H1 (cell line): ENCODE data around the gene VSIG10L. TPM values are rescaled to one million over a fixed set of nuclear protein-coding genes. Genes with fewer than 3 reads are reported as not detected.

Experiments used
- CTCF ChIA-PET: fragments of 300-600 bp; sonication (Branson Sonifier 250); formaldehyde crosslinking; loops from one replicate; lab custom pipeline; 2021; ENCODE audit not compliant: partially characterized antibody; lab: Charles Lee
- POLR2A ChIA-PET: fragments of 300-600 bp; sonication (Branson Sonifier 250); formaldehyde crosslinking; loops from one replicate; lab custom pipeline; 2021; ENCODE audit warnings: inconsistent platforms; ENCODE audit not compliant: partially characterized antibody; lab: Charles Lee
- DNase-seq, 2 experiments: peaks; one replicate each; pipeline versions ENCODE4 v3.0.0 to v3.0.0-alpha.2; 2010 to 2022; ENCODE audit warnings: low spot score in 2 of 2, low read depth in 1 of 2, mixed read lengths in 1 of 2
- FAIRE-seq: peaks from 2 replicates; lab custom pipeline; 2011; peaks lifted over from hg19 to GRCh38; lab: Jason Lieb, UNC
- H2AFZ ChIP-seq: 2 replicates; pipeline ENCODE4 v1.8.1; 2012; ENCODE audit warnings: low read length, inconsistent platforms
- H2AK5ac ChIP-seq: 2 replicates; pipeline ENCODE4 v1.6.1; 2013; ENCODE audit warnings: low read depth, low read length
- H2BK120ac ChIP-seq: replicated peaks from 2 replicates; pipeline ENCODE3; 2013; ENCODE audit warnings: low read depth, low read length, inconsistent platforms
- H2BK12ac ChIP-seq: 2 replicates; pipeline ENCODE4 v1.6.1; 2013; ENCODE audit warnings: low read depth, low read length
- H2BK15ac ChIP-seq: 2 replicates; pipeline ENCODE4 v1.6.1; 2013; ENCODE audit warnings: low read length
- H2BK20ac ChIP-seq: 2 replicates; pipeline ENCODE4 v1.6.1; 2013; ENCODE audit warnings: low read length
- H2BK5ac ChIP-seq: 2 replicates; pipeline ENCODE4 v1.6.1; 2013; ENCODE audit warnings: low read depth, low read length
- H3K14ac ChIP-seq: 2 replicates; pipeline ENCODE4 v1.6.1; 2013; ENCODE audit warnings: inconsistent platforms; ENCODE audit not compliant: insufficient read length
- H3K18ac ChIP-seq: 2 replicates; pipeline ENCODE4 v1.6.1; 2013; ENCODE audit warnings: low read length; ENCODE audit errors: extremely low read depth
- H3K23ac ChIP-seq: 2 replicates; pipeline ENCODE4 v1.6.1; 2013; ENCODE audit warnings: inconsistent platforms; ENCODE audit not compliant: insufficient read length
- H3K23me2 ChIP-seq: 2 replicates; pipeline ENCODE4 v1.6.1; 2013; ENCODE audit warnings: low read depth, low read length
- H3K27ac ChIP-seq: 2 replicates; pipeline ENCODE4 v1.6.1; 2011; ENCODE audit warnings: low read depth, low read length, inconsistent platforms
- H3K27me3 ChIP-seq, 4 experiments: replicated peaks in 1 of 4; 1 replicate in 1 of 4; 2 replicates in 3 of 4; pipeline versions ENCODE4 v1.6.1 to v1.8.1; 2011 to 2013; ENCODE audit warnings: low read length in 3 of 4, mild to moderate bottlenecking in 3 of 4, inconsistent platforms in 2 of 4, mixed read lengths in 2 of 4, moderate library complexity in 1 of 4; ENCODE audit not compliant: control insufficient read depth in 3 of 4, insufficient read depth in 3 of 4; ENCODE audit errors: extremely low read depth in 1 of 4
- H3K36me3 ChIP-seq, 4 experiments: 2 replicates each; pipeline versions ENCODE4 v1.6.1 to v1.8.1; 2011 to 2013; ENCODE audit warnings: mild to moderate bottlenecking in 4 of 4, low read length in 3 of 4, moderate library complexity in 2 of 4, control low read depth in 1 of 4, inconsistent platforms in 1 of 4; ENCODE audit not compliant: insufficient read depth in 4 of 4, control insufficient read depth in 2 of 4
- H3K4ac ChIP-seq: replicated peaks from 2 replicates; pipeline ENCODE3; 2013; ENCODE audit warnings: low read length, low read depth, mixed read lengths, inconsistent platforms; ENCODE audit not compliant: insufficient read length
- H3K4me1 ChIP-seq, 4 experiments: replicated peaks in 1 of 4; 1 replicate in 1 of 4; 2 replicates in 3 of 4; pipeline versions ENCODE4 v1.6.1 to v1.8.1; 2011 to 2013; ENCODE audit warnings: low read length in 3 of 4, inconsistent platforms in 2 of 4, mixed read lengths in 1 of 4; ENCODE audit not compliant: insufficient read depth in 4 of 4, control insufficient read depth in 3 of 4
- H3K4me2 ChIP-seq, 2 experiments: 2 replicates each; pipeline versions ENCODE4 v1.6.1 to v1.8.1; 2011 to 2013; ENCODE audit warnings: low read depth in 2 of 2, low read length in 2 of 2, control low read depth in 1 of 2, inconsistent platforms in 1 of 2, mild to moderate bottlenecking in 1 of 2; ENCODE audit not compliant: insufficient read depth in 1 of 2
- H3K4me3 ChIP-seq, 4 experiments: fragments of 200-600, 300-600 bp in 1 of 4; sonication (generic), shearing (Covaris generic), sonication (Bioruptor Twin) in 1 of 4; 2 replicates each; pipeline versions ENCODE4 v1.5.1 to v1.8.1; 2011 to 2016; ENCODE audit warnings: low read length in 4 of 4, low read depth in 3 of 4, control low read depth in 2 of 4, inconsistent platforms in 2 of 4, mild to moderate bottlenecking in 2 of 4, mixed read lengths in 1 of 4, moderate library complexity in 1 of 4; ENCODE audit not compliant: insufficient read depth in 2 of 4; ENCODE audit errors: extremely low read depth in 1 of 4
- H3K56ac ChIP-seq: replicated peaks from 2 replicates; pipeline ENCODE3; 2013; ENCODE audit warnings: low read depth, mild to moderate bottlenecking, mixed read lengths, low read length, inconsistent platforms; ENCODE audit not compliant: insufficient read length
- H3K79me1 ChIP-seq: 2 replicates; pipeline ENCODE4 v1.6.1; 2013; ENCODE audit warnings: low read depth, low read length, control low read depth
- H3K79me2 ChIP-seq, 2 experiments: 2 replicates each; pipeline versions ENCODE4 v1.6.1 to v1.8.1; 2012 to 2013; ENCODE audit warnings: low read length in 2 of 2, mild to moderate bottlenecking in 2 of 2, inconsistent platforms in 1 of 2; ENCODE audit not compliant: insufficient read depth in 2 of 2, control insufficient read depth in 1 of 2
- H3K9ac ChIP-seq, 4 experiments: replicated peaks in 1 of 4; 1 replicate in 1 of 4; 2 replicates in 3 of 4; pipeline versions ENCODE4 v1.6.1 to v1.8.1; 2011 to 2013; ENCODE audit warnings: low read depth in 3 of 4, low read length in 3 of 4, control low read depth in 2 of 4, mild to moderate bottlenecking in 2 of 4, moderate library complexity in 2 of 4, inconsistent platforms in 1 of 4; ENCODE audit errors: extremely low read depth in 1 of 4
- H3K9me3 ChIP-seq, 2 experiments: 2 replicates each; pipeline versions ENCODE4 v1.6.1 to v1.8.1; 2012 to 2013; ENCODE audit warnings: mild to moderate bottlenecking in 2 of 2, moderate library complexity in 2 of 2, control low read depth in 1 of 2, inconsistent platforms in 1 of 2, low read depth in 1 of 2, low read length in 1 of 2, mixed read lengths in 1 of 2; ENCODE audit not compliant: insufficient read depth in 2 of 2
- H4K20me1 ChIP-seq, 2 experiments: replicated peaks in 1 of 2; 2 replicates each; pipeline versions ENCODE3 to v1.8.1; 2011 to 2013; ENCODE audit warnings: inconsistent platforms in 2 of 2, low read length in 2 of 2, mild to moderate bottlenecking in 1 of 2; ENCODE audit not compliant: insufficient read depth in 2 of 2, control insufficient read depth in 1 of 2
- H4K5ac ChIP-seq: 2 replicates; pipeline ENCODE4 v1.6.1; 2013; ENCODE audit warnings: low read length, low read depth, mixed read lengths, inconsistent platforms; ENCODE audit not compliant: insufficient read length
- H4K8ac ChIP-seq: 2 replicates; pipeline ENCODE4 v1.8.0; 2013; ENCODE audit warnings: mild to moderate bottlenecking, moderate library complexity, low read length, inconsistent platforms; ENCODE audit not compliant: insufficient read depth; ENCODE audit errors: extremely low read depth
- H4K91ac ChIP-seq: replicated peaks from 2 replicates; pipeline ENCODE3; 2013; ENCODE audit warnings: low read length, mixed read lengths, inconsistent platforms; ENCODE audit not compliant: insufficient read length
- CHD2 ChIP-seq: IDR thresholded peaks from 2 replicates; pipeline ENCODE4 v1.6.1; 2012; ENCODE audit warnings: low read length, improper control_type of control experiment
- SUZ12 ChIP-seq: fragments of 200-600 bp; sonication (generic); IDR thresholded peaks from 2 replicates; pipeline ENCODE4 v1.6.1; 2012; ENCODE audit warnings: mild to moderate bottlenecking, inconsistent platforms, low read length, moderate library complexity, mixed read lengths
- WGBS, 2 experiments: shearing (Covaris generic) in 1 of 2; methylation state at CpG; one replicate each; pipeline versions ENCODE4 v1.1.6 to v1.1.7; 2013 to 2015; ENCODE audit warnings: low lambda C conversion rate in 2 of 2, mixed read lengths in 2 of 2, inconsistent platforms in 1 of 2, low coverage in 1 of 2, missing lambda C conversion rate in 1 of 2; ENCODE audit not compliant: insufficient replicate concordance in 2 of 2, insufficient coverage in 1 of 2, insufficient read length in 1 of 2; ENCODE audit errors: extremely low coverage in 1 of 2, missing lambda C conversion rate in 1 of 2; 5-methylcytosine and 5-hydroxymethylcytosine counted together
- polyA plus RNA-seq, 7 experiments: library from polyadenylated mRNA; depleted of rRNA in 3 of 7; stranded (reverse) in 5 of 7; unstranded in 2 of 7; fragments of >200 nt in 5 of 7; fragments of 200-250 nt in 2 of 7; gene quantifications; 1 replicate in 5 of 7; 2 replicates in 1 of 7; 4 replicates in 1 of 7; pipeline versions ENCODE4 v1.2.1 to v1.2.3, GENCODE V29; 2011 to 2013; ENCODE audit warnings: missing spikeins in 2 of 7, mixed read lengths in 2 of 7
- total RNA-seq: library from RNA; stranded (reverse); fragmentation: NEBNext Ultra II Directional; extraction: Animal tissue kit (Norgen Biotek cat#: 25700); gene quantifications from 2 replicates; pipeline ENCODE4 v1.2.1, GENCODE V29; 2021
- TF ChIP-seq, protein P1 (sequence below): IDR thresholded peaks from 2 replicates; pipeline ENCODE4 v1.6.1; 2012; ENCODE audit warnings: low read length, inconsistent platforms

VSIG10L gene
- total and polyA plus RNA-seq, 2 of the 8 experiments (the other 6 are each of a cell fraction or from before 2014, with no cell fraction given) = 10.3 to 10.4 TPM

DNA sequence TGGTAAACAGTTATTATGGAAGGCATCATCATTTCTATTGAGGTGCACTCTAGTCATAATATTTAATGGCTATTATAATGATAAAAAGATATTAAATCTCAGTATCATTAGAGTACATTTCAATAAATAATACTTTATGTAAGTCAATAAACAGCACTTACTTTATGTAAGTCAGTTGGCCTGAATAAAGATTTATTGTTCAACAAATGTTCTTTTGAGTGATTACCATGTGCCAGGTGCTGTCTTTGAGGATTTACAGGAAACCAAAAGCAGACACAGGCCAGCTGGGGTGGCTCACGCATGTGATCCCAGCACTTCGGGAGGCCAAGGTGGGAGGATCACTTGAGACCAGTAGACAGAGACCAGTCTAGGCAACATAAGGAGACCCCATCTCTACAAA, 35.5 kb upstream of the VSIG10L start:
- H4K5ac ChIP-seq = no peak overlapping the region
- no peak for TF ChIP-seq SUZ12
- TF ChIP-seq, protein P1, sequence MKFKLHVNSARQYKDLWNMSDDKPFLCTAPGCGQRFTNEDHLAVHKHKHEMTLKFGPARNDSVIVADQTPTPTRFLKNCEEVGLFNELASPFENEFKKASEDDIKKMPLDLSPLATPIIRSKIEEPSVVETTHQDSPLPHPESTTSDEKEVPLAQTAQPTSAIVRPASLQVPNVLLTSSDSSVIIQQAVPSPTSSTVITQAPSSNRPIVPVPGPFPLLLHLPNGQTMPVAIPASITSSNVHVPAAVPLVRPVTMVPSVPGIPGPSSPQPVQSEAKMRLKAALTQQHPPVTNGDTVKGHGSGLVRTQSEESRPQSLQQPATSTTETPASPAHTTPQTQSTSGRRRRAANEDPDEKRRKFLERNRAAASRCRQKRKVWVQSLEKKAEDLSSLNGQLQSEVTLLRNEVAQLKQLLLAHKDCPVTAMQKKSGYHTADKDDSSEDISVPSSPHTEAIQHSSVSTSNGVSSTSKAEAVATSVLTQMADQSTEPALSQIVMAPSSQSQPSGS = no peak
- no peak for TF ChIP-seq CHD2

More for the DNA sequence above, 35.5 kb upstream of the VSIG10L start:
- Histone ChIP-seq H3K27ac (no peak overlapping the region), H3K14ac (no peak overlapping the region), H4K8ac (no peak overlapping the region), H3K23ac (no peak overlapping the region), H3K4me2 (no peak overlapping the region), H3K56ac (no peak overlapping the region), H4K20me1 (no peaks in the 10 kb centered on the region), H3K4ac (no peak overlapping the region), H2BK5ac (no peak overlapping the region), H3K9ac (no peak overlapping the region), H2BK15ac (no peak overlapping the region), H2BK20ac (no peak overlapping the region), H3K4me1 (no peaks in the 10 kb centered on the region), H2BK12ac (no peak overlapping the region), H3K4me3 (no peak overlapping the region), H3K36me3 (no peaks in the 10 kb centered on the region), H3K23me2 (peaks cover 4% of the 10 kb centered on the region; the same call in 1 of the 2 replicates), H4K91ac (no peak overlapping the region), H3K9me3 (peaks cover 7 to 14% of the 10 kb centered on the region in 2 experiments), H3K18ac (no peak overlapping the region), H3K79me2 (no peaks in the 10 kb centered on the region), H2AK5ac (no peak overlapping the region), H3K27me3 (no peaks in the 10 kb centered on the region; a peak in 2 of 7 replicates), H3K79me1 (no peaks in the 10 kb centered on the region), H2AFZ (no peak overlapping the region), H2BK120ac (no peak overlapping the region)
- 87% methylated on average over 2 of the region's 2 CpGs; no CpG with 5 or more reads in 1 of the 2 experiments for WGBS, 2 experiments
- no peak for DNase-seq
- POLR2A ChIA-PET = interaction anchor here (0.7 to 2.6 kb wide), 4 partner anchors 10 to 18 kb away, joined by 3 to 9 read pairs (median 5); partner anchors contain the start of gene C19orf84
- FAIRE-seq = no peak
- CTCF ChIA-PET = no interaction called here
